IMR-90 (cell line): ENCODE results near the gene AKIRIN1. TPM values are rescaled to one million over a fixed set of nuclear protein-coding genes. Genes with fewer than 3 reads are reported as not detected.

ENCODE experiments used
- ATAC-seq: fragments of 200-7000 bp; cut with Tn5 transposase; 2 replicates; pipeline ENCODE4 v1.9.1; 2020; ENCODE audit warnings: low read depth, mild to moderate bottlenecking, moderate library complexity
- BruUV-seq: library from RNA; stranded (reverse); fragments of 400-500 nt; replicated peaks from 2 replicates; lab custom pipeline; 2021; lab: Mats Ljungman, UMichigan
- CTCF ChIA-PET: fragments of 300-600 bp; formaldehyde crosslinking; extraction: SDS; loops from one replicate; lab custom pipeline; 2021; ENCODE audit warnings: antibody characterized with exemption; lab: Yijun Ruan, JAX
- POLR2A ChIA-PET: fragments of 300-600 bp; sonication (Branson Sonifier 250); formaldehyde crosslinking; loops from one replicate; lab custom pipeline; 2022; ENCODE audit warnings: antibody characterized with exemption; ENCODE audit not compliant: unreplicated experiment; lab: Charles Lee
- DNase-seq: peaks from one replicate; pipeline ENCODE4 v3.0.0; 2013
- H2AFZ ChIP-seq: replicated peaks from 2 replicates; pipeline ENCODE3; 2013; ENCODE audit warnings: low read length, mild to moderate bottlenecking; ENCODE audit not compliant: poor library complexity
- H2AK5ac ChIP-seq: 2 replicates; pipeline ENCODE4 v1.6.1; 2013; ENCODE audit warnings: low read depth, low read length, inconsistent platforms
- H2AK9ac ChIP-seq: replicated peaks from 2 replicates; pipeline ENCODE3; 2013; ENCODE audit warnings: mild to moderate bottlenecking, low read depth, low read length, moderate library complexity; ENCODE audit not compliant: poor library complexity
- H2BK120ac ChIP-seq: 2 replicates; pipeline ENCODE4 v1.6.1; 2013; ENCODE audit warnings: low read depth, low read length, inconsistent platforms
- H2BK15ac ChIP-seq: 3 replicates; pipeline ENCODE4 v1.6.1; 2013; ENCODE audit warnings: low read depth, low read length, inconsistent platforms
- H2BK20ac ChIP-seq: 2 replicates; pipeline ENCODE4 v1.6.1; 2013; ENCODE audit warnings: low read depth, mild to moderate bottlenecking, inconsistent platforms, low read length, moderate library complexity
- H2BK5ac ChIP-seq: 2 replicates; pipeline ENCODE4 v1.6.1; 2013; ENCODE audit warnings: mild to moderate bottlenecking, low read depth, low read length, inconsistent platforms; ENCODE audit not compliant: poor library complexity, severe bottlenecking
- H3K14ac ChIP-seq: replicated peaks from 2 replicates; pipeline ENCODE4 v1.6.1; 2013; ENCODE audit warnings: low read depth, low read length, inconsistent platforms
- H3K18ac ChIP-seq: 2 replicates; pipeline ENCODE4 v1.6.1; 2013; ENCODE audit warnings: low read depth, low read length, control low read depth
- H3K23ac ChIP-seq: 2 replicates; pipeline ENCODE4 v1.6.1; 2013; ENCODE audit warnings: low read depth, low read length, inconsistent platforms
- H3K27ac ChIP-seq: 2 replicates; pipeline ENCODE4 v1.5.1; 2013; ENCODE audit warnings: mild to moderate bottlenecking, control low read depth, low read length; ENCODE audit not compliant: insufficient read depth
- H3K27me3 ChIP-seq: 2 replicates; pipeline ENCODE4 v1.6.1; 2013; ENCODE audit warnings: low read length; ENCODE audit not compliant: control insufficient read depth, insufficient read depth
- H3K36me3 ChIP-seq: 2 replicates; pipeline ENCODE4 v1.6.1; 2013; ENCODE audit warnings: low read length, mixed read lengths; ENCODE audit not compliant: control insufficient read depth, insufficient read depth
- H3K4ac ChIP-seq: 2 replicates; pipeline ENCODE4 v1.6.1; 2013; ENCODE audit warnings: low read depth, low read length, inconsistent platforms
- H3K4me1 ChIP-seq: 2 replicates; pipeline ENCODE4 v1.6.1; 2013; ENCODE audit warnings: low read length, mixed read lengths; ENCODE audit not compliant: control insufficient read depth, insufficient read depth
- H3K4me2 ChIP-seq: 2 replicates; pipeline ENCODE4 v1.6.1; 2013; ENCODE audit warnings: low read depth, mild to moderate bottlenecking, control low read depth, low read length, moderate library complexity
- H3K4me3 ChIP-seq: 2 replicates; pipeline ENCODE4 v1.5.1; 2013; ENCODE audit warnings: low read depth, mild to moderate bottlenecking, control low read depth, low read length, moderate library complexity; ENCODE audit not compliant: insufficient read depth
- H3K56ac ChIP-seq: 2 replicates; pipeline ENCODE4 v1.6.1; 2013; ENCODE audit warnings: low read length, inconsistent platforms; ENCODE audit not compliant: insufficient read depth; ENCODE audit errors: extremely low read depth
- H3K79me1 ChIP-seq, 2 experiments: 2 replicates each; pipeline ENCODE4 v1.6.1; 2013; ENCODE audit warnings: low read length in 2 of 2, inconsistent platforms in 1 of 2, low read depth in 1 of 2
- H3K9ac ChIP-seq: 2 replicates; pipeline ENCODE4 v1.6.1; 2013; ENCODE audit warnings: low read depth, low read length, control low read depth
- H3K9me1 ChIP-seq: 2 replicates; pipeline ENCODE4 v1.6.1; 2013; ENCODE audit warnings: low read length, inconsistent platforms; ENCODE audit not compliant: insufficient read depth
- H3K9me3 ChIP-seq: 2 replicates; pipeline ENCODE4 v1.6.1; 2013; ENCODE audit warnings: low read length; ENCODE audit not compliant: control insufficient read depth, insufficient read depth
- H4K20me1 ChIP-seq: 2 replicates; pipeline ENCODE4 v1.6.1; 2013; ENCODE audit warnings: low read length, inconsistent platforms; ENCODE audit not compliant: insufficient read depth
- H4K5ac ChIP-seq: 2 replicates; pipeline ENCODE4 v1.6.1; 2013; ENCODE audit warnings: mild to moderate bottlenecking, low read depth, low read length, control low read depth
- H4K8ac ChIP-seq, 2 experiments: 2 replicates each; pipeline ENCODE4 v1.6.1; 2013; ENCODE audit warnings: low read depth in 2 of 2, low read length in 2 of 2, control low read depth in 1 of 2, inconsistent platforms in 1 of 2
- H4K91ac ChIP-seq: 2 replicates; pipeline ENCODE4 v1.6.1; 2013; ENCODE audit warnings: low read depth, low read length, inconsistent platforms; ENCODE audit not compliant: insufficient read depth
- FOS ChIP-seq: fragments of 150-350 bp; IDR thresholded peaks from 2 replicates; pipeline ENCODE4 v1.6.1; 2016; ENCODE audit warnings: low read depth, low read length
- NFE2L2 ChIP-seq: fragments of 150-350 bp; IDR thresholded peaks from 2 replicates; pipeline ENCODE4 v1.6.1; 2016; ENCODE audit warnings: low read depth, mild to moderate bottlenecking, low read length
- WGBS, 2 experiments: methylation state at CpG; one replicate each; pipeline versions ENCODE4 v1.1.5 to v1.1.7; 2013; ENCODE audit warnings: missing lambda C conversion rate in 2 of 2; ENCODE audit not compliant: insufficient read length in 1 of 2; ENCODE audit errors: extremely low coverage in 2 of 2; 5-methylcytosine and 5-hydroxymethylcytosine counted together
- dilution Hi-C: fragments of 300-500 bp; cut with HindIII; formaldehyde crosslinking; loops from one replicate; pipeline ENCODE4 v1.14.3; 2018; ENCODE audit warnings: low sequenced_read_pairs; ENCODE audit not compliant: unreplicated experiment
- in situ Hi-C: fragments of 300-500 bp; cut with MboI; formaldehyde crosslinking; loops from 3 replicates; pipeline ENCODE4 v1.14.3; 2019; ENCODE audit warnings: low sequenced_read_pairs, inconsistent platforms, mixed read lengths
- intact Hi-C: fragments of 100-400 bp; cut with micrococcal nuclease; formaldehyde crosslinking; loops from 2 replicates; pipeline ENCODE4 v1.10.0; 2022
- polyA plus RNA-seq, 3 experiments: library from polyadenylated mRNA; depleted of rRNA; stranded (reverse); fragments of >200 nt; gene quantifications; 2 replicates each; pipeline ENCODE4 v1.2.3, GENCODE V29; 2012; ENCODE audit warnings: low replicate concordance in 1 of 3
- total RNA-seq: library from RNA; depleted of rRNA; stranded (reverse); fragments of >200 nt; gene quantifications from 2 replicates; pipeline ENCODE4 v1.2.3, GENCODE V29; 2012

AKIRIN1 gene
- total and polyA plus RNA-seq, 2 of the 4 experiments (the other 2 are of a cell fraction), result 42.5 to 44.2 TPM

DNA sequence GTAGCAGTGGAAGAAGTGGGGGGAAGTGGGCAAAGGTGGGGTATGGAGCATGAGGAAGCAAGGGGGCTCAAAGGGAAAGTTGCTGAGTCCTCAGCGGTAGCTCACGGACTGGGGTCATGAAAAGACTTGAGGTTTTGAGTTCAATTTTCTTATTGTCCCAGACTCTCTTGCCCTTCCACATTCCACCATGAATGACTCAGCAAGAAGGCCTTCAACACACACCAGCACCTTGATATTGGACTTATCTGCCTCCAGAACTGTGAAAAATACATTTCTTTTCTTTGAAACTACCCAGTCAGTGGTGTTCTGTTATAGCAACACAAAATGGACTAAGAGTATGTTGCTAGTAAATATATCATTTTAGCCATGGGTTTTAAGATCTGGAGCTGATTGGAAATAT is 32.1 kb upstream of the AKIRIN1 start:
- Histone ChIP-seq H3K9me1 (0 out of 2 replicates have a peak, but pooled peaks cover 3% of the 10 kb centered on the region), H3K79me1 (no peaks in the 10 kb centered on the region), H3K27me3 (no peaks in the 10 kb centered on the region), H2BK20ac (no peak overlapping the region), H3K36me3 (no peaks in the 10 kb centered on the region), H4K91ac (no peak overlapping the region), H2BK15ac (no peak overlapping the region), H3K4me1 (peaks cover 5% of the 10 kb centered on the region), H3K4me3 (no peak overlapping the region), H3K18ac (no peak overlapping the region), H3K9me3 (no peaks in the 10 kb centered on the region), H3K23ac (no peak overlapping the region), H4K8ac (no peak overlapping the region), H3K27ac (no peak overlapping the region), H2BK120ac (no peak overlapping the region), H4K5ac (no peak overlapping the region), H3K14ac (no peak overlapping the region), H3K4ac (no peak overlapping the region), H3K4me2 (no peak overlapping the region), H3K9ac (no peak overlapping the region), H2AK5ac (no peak overlapping the region), H2BK5ac (no peak overlapping the region), H2AFZ (no peak overlapping the region), H4K20me1 (no peaks in the 10 kb centered on the region), H3K56ac (no peak overlapping the region), H2AK9ac (no peak overlapping the region)
- POLR2A ChIA-PET, result no interaction called here
- no TSS peak for BruUV-seq
- 100% methylated on average over 2 of the region's 2 CpGs; no CpG with 5 or more reads in 1 of the 2 experiments for WGBS, 2 experiments
- in situ Hi-C loops, result no loop called here
- ATAC-seq (peak; percentile 46; the same call in 1 of the 2 replicates), DNase-seq (peak; percentile 33)
- TF ChIP-seq NFE2L2 (peak; percentile 75), FOS (no peak)
- intact Hi-C loops, result no loop called here
- dilution Hi-C loops, result no loop called here
- CTCF ChIA-PET, result no interaction called here
